ENCODE data around the gene OR51B4. TPM values are rescaled to one million over a fixed set of nuclear protein-coding genes. Genes with fewer than 3 reads are reported as not detected.
"Not testable (repeated sequence)": the region's sequence is repeated elsewhere in the genome, so short reads cannot be mapped to it uniquely, and the experiment has no call there.

OR51B4 gene
- total RNA-seq, 5 donors from 2014 or later (not counting 1 experiment from before 2014, with no cell fraction given): not detected

- H3K9me3 ChIP-seq; DNase-seq; H3K4me1 Mint-ChIP-seq; H3K27me3 ChIP-seq (replicated peaks in 1 of 2; ENCODE audit: control insufficient read depth in 2 of 2, extremely low read depth in 1 of 2, insufficient read depth in 2 of 2, low read length in 1 of 2); POLR2A ChIA-PET; H3K36me3 ChIP-seq (ENCODE audit: control insufficient read depth in 2 of 2, extremely low read depth in 1 of 2, insufficient read depth in 1 of 2, low read length in 1 of 2); H3K9me3 Mint-ChIP-seq; H3K4me3 Mint-ChIP-seq; H3K4me1 ChIP-seq (ENCODE audit: control insufficient read depth in 1 of 2, extremely low read depth in 1 of 2, insufficient read depth in 2 of 2, low read length in 2 of 2); ATAC-seq (replicated peaks in 1 of 4); H3K4me3 ChIP-seq (ENCODE audit: control insufficient read depth in 1 of 2, extremely low read depth in 1 of 2, low read length in 1 of 2); H3K27ac ChIP-seq (ENCODE audit: low read length); H3K27ac Mint-ChIP-seq; H3K36me3 Mint-ChIP-seq; CTCF ChIA-PET: not testable (repeated sequence)
- no CpG with 5 or more reads among the region's 9 CpGs for WGBS (ENCODE audit: insufficient coverage)
- peaks cover 3 to 22% of the 10 kb centered on the region in 2 donors for H3K27me3 Mint-ChIP-seq
Observed at GRCh38 chr11:5254646-5255413, 46.9 kb downstream of the OR51B4 start, which contains the start of gene HBG2. TSS of gene HBG2 (minus strand) at chr11:5254781. CDS start at chr11:5254728, 53 bp downstream.

- ATAC-seq (replicated peaks in 1 of 4): peak in 1 of 4 experiments; percentile 15
- 90% methylated on average over 2 of the region's 2 CpGs for whole genome bisulfite sequencing (ENCODE audit: insufficient coverage)
- CTCF ChIA-PET: not testable (repeated sequence)
Observed at GRCh38 chr11:5254023-5254422, 47.7 kb downstream of the OR51B4 start.

GRCh38 chr11:5253440-5253839 lies 48.3 kb downstream of the OR51B4 start:
- CTCF ChIA-PET; H3K27me3 ChIP-seq (replicated peaks in 1 of 2; ENCODE audit: control insufficient read depth in 2 of 2, extremely low read depth in 1 of 2, insufficient read depth in 2 of 2, low read length in 1 of 2); DNase-seq; H3K9me3 ChIP-seq; H3K4me1 ChIP-seq (ENCODE audit: control insufficient read depth in 1 of 2, extremely low read depth in 1 of 2, insufficient read depth in 2 of 2, low read length in 2 of 2); ATAC-seq (replicated peaks in 1 of 4); H3K27ac Mint-ChIP-seq; H3K36me3 ChIP-seq (ENCODE audit: control insufficient read depth in 2 of 2, extremely low read depth in 1 of 2, insufficient read depth in 1 of 2, low read length in 1 of 2); POLR2A ChIA-PET; H3K4me3 ChIP-seq (ENCODE audit: control insufficient read depth in 1 of 2, extremely low read depth in 1 of 2, low read length in 1 of 2); H3K4me1 Mint-ChIP-seq; H3K36me3 Mint-ChIP-seq; H3K27ac ChIP-seq (ENCODE audit: low read length); H3K9me3 Mint-ChIP-seq; H3K4me3 Mint-ChIP-seq: not testable (repeated sequence)
- H3K27me3 Mint-ChIP-seq: peaks cover 3 to 22% of the 10 kb centered on the region in 2 donors
- WGBS (ENCODE audit: insufficient coverage): no CpG with 5 or more reads among the region's 5 CpGs

More at GRCh38 chr11:5254023-5254422, 47.7 kb downstream of the OR51B4 start:
- H3K4me1 Mint-ChIP-seq; POLR2A ChIA-PET; H3K9me3 ChIP-seq; H3K36me3 Mint-ChIP-seq; H3K4me3 ChIP-seq (ENCODE audit: control insufficient read depth in 1 of 2, extremely low read depth in 1 of 2, low read length in 1 of 2); H3K4me1 ChIP-seq (ENCODE audit: control insufficient read depth in 1 of 2, extremely low read depth in 1 of 2, insufficient read depth in 2 of 2, low read length in 2 of 2); H3K27ac Mint-ChIP-seq; H3K27me3 ChIP-seq (replicated peaks in 1 of 2; ENCODE audit: control insufficient read depth in 2 of 2, extremely low read depth in 1 of 2, insufficient read depth in 2 of 2, low read length in 1 of 2); H3K36me3 ChIP-seq (ENCODE audit: control insufficient read depth in 2 of 2, extremely low read depth in 1 of 2, insufficient read depth in 1 of 2, low read length in 1 of 2); H3K4me3 Mint-ChIP-seq; DNase-seq; H3K9me3 Mint-ChIP-seq; H3K27ac ChIP-seq (ENCODE audit: low read length): not testable (repeated sequence)
- H3K27me3 Mint-ChIP-seq: peaks cover 3 to 22% of the 10 kb centered on the region in 2 donors

- no peaks in the 10 kb centered on the region for H3K27me3 ChIP-seq (replicated peaks in 1 of 2; ENCODE audit: control insufficient read depth in 2 of 2, extremely low read depth in 1 of 2, insufficient read depth in 2 of 2, low read length in 1 of 2)
- WGBS (ENCODE audit: insufficient coverage): no CpG with 5 or more reads among the region's 1 CpG
- no peak for DNase-seq
- no peaks in the 10 kb centered on the region for H3K4me1 ChIP-seq (ENCODE audit: control insufficient read depth in 1 of 2, extremely low read depth in 1 of 2, insufficient read depth in 2 of 2, low read length in 2 of 2)
- H3K27me3 Mint-ChIP-seq: peaks cover 3 to 20% of the 10 kb centered on the region in 2 donors
- H3K4me3 ChIP-seq (ENCODE audit: control insufficient read depth in 1 of 2, extremely low read depth in 1 of 2, low read length in 1 of 2): no peak overlapping the region
- ChIA-PET CTCF (no interaction called here), POLR2A (no interaction called here)
- H3K27ac Mint-ChIP-seq: no peak overlapping the region
- H3K36me3 ChIP-seq (ENCODE audit: control insufficient read depth in 2 of 2, extremely low read depth in 1 of 2, insufficient read depth in 1 of 2, low read length in 1 of 2): no peaks in the 10 kb centered on the region
- H3K27ac ChIP-seq (ENCODE audit: low read length): no peak overlapping the region
- no peaks in the 10 kb centered on the region for H3K36me3 Mint-ChIP-seq
- no peaks in the 10 kb centered on the region for H3K4me1 Mint-ChIP-seq
- ATAC-seq (replicated peaks in 1 of 4): no peak
- no peaks in the 10 kb centered on the region for H3K9me3 ChIP-seq
- no peak overlapping the region for H3K4me3 Mint-ChIP-seq
- peaks cover 0 to 3% (median 0%) of the 10 kb centered on the region in 3 donors for H3K9me3 Mint-ChIP-seq
Observed at GRCh38 chr11:5252919-5253265, 48.9 kb downstream of the OR51B4 start.

- no peaks in the 10 kb centered on the region for H3K4me1 ChIP-seq (ENCODE audit: control insufficient read depth in 1 of 2, extremely low read depth in 1 of 2, insufficient read depth in 2 of 2, low read length in 2 of 2)
- H3K27ac ChIP-seq (ENCODE audit: low read length): no peak overlapping the region
- CTCF ChIA-PET: no interaction called here
- POLR2A ChIA-PET: no interaction called here
- ATAC-seq (replicated peaks in 1 of 4) (no peak), DNase-seq (no peak)
- H3K9me3 Mint-ChIP-seq: no peaks in the 10 kb centered on the region
- peaks cover 0 to 16% of the 10 kb centered on the region in 2 donors for H3K27me3 Mint-ChIP-seq
- H3K4me3 Mint-ChIP-seq: no peak overlapping the region
- H3K27me3 ChIP-seq (replicated peaks in 1 of 2; ENCODE audit: control insufficient read depth in 2 of 2, extremely low read depth in 1 of 2, insufficient read depth in 2 of 2, low read length in 1 of 2): no peaks in the 10 kb centered on the region
- H3K4me1 Mint-ChIP-seq: no peaks in the 10 kb centered on the region
- no peak overlapping the region for H3K4me3 ChIP-seq (ENCODE audit: control insufficient read depth in 1 of 2, extremely low read depth in 1 of 2, low read length in 1 of 2)
- no peaks in the 10 kb centered on the region for H3K9me3 ChIP-seq
- WGBS (ENCODE audit: insufficient coverage): 96% methylated on average over 4 of the region's 9 CpGs
- no peaks in the 10 kb centered on the region for H3K36me3 ChIP-seq (ENCODE audit: control insufficient read depth in 2 of 2, extremely low read depth in 1 of 2, insufficient read depth in 1 of 2, low read length in 1 of 2)
- no peak overlapping the region for H3K27ac Mint-ChIP-seq
- no peaks in the 10 kb centered on the region for H3K36me3 Mint-ChIP-seq
Observed at GRCh38 chr11:5252192-5252918, 49.4 kb downstream of the OR51B4 start.

- no peaks in the 10 kb centered on the region for H3K9me3 Mint-ChIP-seq
- ChIA-PET CTCF (no interaction called here), POLR2A (no interaction called here)
- Histone ChIP-seq H3K4me1 (ENCODE audit: control insufficient read depth in 1 of 2, extremely low read depth in 1 of 2, insufficient read depth in 2 of 2, low read length in 2 of 2) (no peaks in the 10 kb centered on the region), H3K27ac (ENCODE audit: low read length) (no peak overlapping the region), H3K9me3 (no peaks in the 10 kb centered on the region), H3K36me3 (ENCODE audit: control insufficient read depth in 2 of 2, extremely low read depth in 1 of 2, insufficient read depth in 1 of 2, low read length in 1 of 2) (no peaks in the 10 kb centered on the region), H3K27me3 (replicated peaks in 1 of 2; ENCODE audit: control insufficient read depth in 2 of 2, extremely low read depth in 1 of 2, insufficient read depth in 2 of 2, low read length in 1 of 2) (no peaks in the 10 kb centered on the region), H3K4me3 (ENCODE audit: control insufficient read depth in 1 of 2, extremely low read depth in 1 of 2, low read length in 1 of 2) (no peak overlapping the region)
- DNase-seq (no peak), ATAC-seq (replicated peaks in 1 of 4) (no peak)
- H3K4me1 Mint-ChIP-seq: no peaks in the 10 kb centered on the region
- no peak overlapping the region for H3K4me3 Mint-ChIP-seq
- H3K27ac Mint-ChIP-seq: no peak overlapping the region
- no CpG with 5 or more reads among the region's 2 CpGs for WGBS (ENCODE audit: insufficient coverage)
- H3K27me3 Mint-ChIP-seq: peaks cover 0 to 14% of the 10 kb centered on the region in 2 donors
- H3K36me3 Mint-ChIP-seq: no peaks in the 10 kb centered on the region
Observed at GRCh38 chr11:5251746-5252145, 50.0 kb downstream of the OR51B4 start.

All from T-cell (primary cell).